ENCODE measurements around the gene MRPL37.

Gene MRPL37

DNA sequence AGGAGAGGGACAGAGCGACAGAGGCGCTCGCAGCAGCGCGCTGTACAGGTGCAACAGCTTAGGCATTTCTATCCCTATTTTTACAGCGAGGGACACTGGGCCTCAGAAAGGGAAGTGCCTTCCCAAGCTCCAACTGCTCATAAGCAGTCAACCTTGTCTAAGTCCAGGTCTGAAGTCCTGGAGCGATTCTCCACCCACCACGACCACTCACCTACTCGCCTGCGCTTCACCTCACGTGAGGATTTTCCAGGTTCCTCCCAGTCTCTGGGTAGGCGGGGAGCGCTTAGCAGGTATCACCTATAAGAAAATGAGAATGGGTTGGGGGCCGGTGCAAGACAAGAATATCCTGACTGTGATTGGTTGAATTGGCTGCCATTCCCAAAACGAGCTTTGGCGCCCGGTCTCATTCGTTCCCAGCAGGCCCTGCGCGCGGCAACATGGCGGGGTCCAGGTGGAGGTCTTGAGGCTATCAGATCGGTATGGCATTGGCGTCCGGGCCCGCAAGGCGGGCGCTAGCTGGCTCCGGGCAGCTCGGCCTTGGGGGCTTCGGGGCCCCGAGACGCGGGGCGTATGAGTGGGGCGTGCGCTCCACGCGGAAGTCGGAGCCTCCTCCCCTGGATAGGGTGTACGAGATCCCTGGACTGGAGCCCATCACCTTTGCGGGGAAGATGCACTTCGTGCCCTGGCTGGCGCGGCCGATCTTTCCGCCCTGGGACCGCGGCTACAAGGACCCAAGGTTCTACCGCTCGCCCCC, at the start of gene MRPL37, which contains the start of gene CYB5RL:
MRPL37 (plus strand) TSS at position 403 of the 754 bp plus-strand sequence; CDS start at position 480, 77 bp downstream.
CYB5RL (minus strand) TSS at position 266 of the 754 bp plus-strand sequence. CDS start 4,414 bp downstream, outside the sequence.
- Histone ChIP-seq H3K27me3 (ENCODE audit: low read depth) (no peaks in the 10 kb centered on the region), H3K4me1 (peaks cover 20% of the 10 kb centered on the region), H3K36me3 (replicated peaks) (peaks cover 20% of the 10 kb centered on the region), H3K9me3 (no peaks in the 10 kb centered on the region), H3K4me3 (peak within 1 kb of the TSS; percentile 99)
- DNase-seq (ENCODE audit: low spot score in 2 of 2), result peak; percentile 96 to 97
- in situ Hi-C loops (cut with MboI; ENCODE audit: low sequenced_read_pairs), result no loop called here

DNA sequence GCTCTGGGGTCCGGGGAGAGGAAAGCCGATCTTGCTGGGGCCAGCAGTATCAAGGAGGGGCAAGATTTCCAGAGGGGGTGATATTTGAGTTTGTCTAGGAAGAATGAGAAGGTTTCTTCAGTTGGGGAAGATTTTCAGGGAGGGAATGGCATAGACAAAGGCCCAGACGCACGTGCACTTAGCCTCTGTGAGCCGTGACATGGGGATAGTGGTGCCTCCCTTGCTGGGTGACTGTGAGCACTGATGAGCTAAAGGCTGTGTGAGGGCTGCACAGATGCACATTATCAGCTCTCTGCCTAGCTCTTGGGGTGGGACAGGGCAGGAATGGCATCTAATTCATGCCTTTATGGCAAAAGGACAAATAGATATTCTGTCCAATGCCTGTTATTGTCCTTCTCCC, 49.0 kb upstream of the MRPL37 start:
- DNase-seq (ENCODE audit: low spot score in 2 of 2), result no peak
- Histone ChIP-seq H3K9me3 (no peaks in the 10 kb centered on the region), H3K36me3 (replicated peaks) (no peaks in the 10 kb centered on the region), H3K4me3 (no peak overlapping the region), H3K27me3 (ENCODE audit: low read depth) (no peaks in the 10 kb centered on the region), H3K4me1 (peaks cover 5% of the 10 kb centered on the region)
- in situ Hi-C loops (cut with MboI; ENCODE audit: low sequenced_read_pairs), result no loop called here

DNA sequence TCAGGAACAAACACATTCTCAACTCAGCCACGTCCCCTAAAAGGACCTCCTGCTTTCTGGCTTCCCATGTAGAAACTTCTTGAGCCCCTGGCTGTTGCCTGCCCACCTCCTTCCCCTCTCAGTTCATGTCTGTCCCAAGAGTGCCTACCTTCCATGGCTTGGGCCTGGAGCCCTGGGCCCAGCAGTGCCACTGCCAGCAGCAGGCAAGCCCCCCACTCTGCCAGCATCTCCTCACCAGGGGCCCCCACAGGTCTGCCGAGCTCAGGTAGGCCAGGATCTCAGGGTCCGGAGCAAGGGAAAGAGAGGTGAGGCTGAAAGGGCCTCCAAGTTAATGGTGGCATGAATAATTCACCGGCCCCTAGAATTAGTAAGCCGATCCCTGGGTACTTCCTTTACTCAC, 47.3 kb upstream of the MRPL37 start, which contains the start of gene CDCP2:
CDCP2 (minus strand) TSS at position 305 of the 400 bp plus-strand sequence; CDS start at position 227, 78 bp downstream.
- H3K27me3 ChIP-seq (ENCODE audit: low read depth), result no peaks in the 10 kb centered on the region
- no peak for DNase-seq (ENCODE audit: low spot score in 2 of 2)
- no peak within 1 kb of the TSS for H3K4me3 ChIP-seq
- peaks cover 5% of the 10 kb centered on the region for H3K4me1 ChIP-seq
- H3K9me3 ChIP-seq, result no peaks in the 10 kb centered on the region
- in situ Hi-C loops (cut with MboI; ENCODE audit: low sequenced_read_pairs), result no loop called here
- H3K36me3 ChIP-seq (replicated peaks), result no peaks in the 10 kb centered on the region

- Histone ChIP-seq H3K36me3 (replicated peaks) (no peaks in the 10 kb centered on the region), H3K27me3 (ENCODE audit: low read depth) (no peaks in the 10 kb centered on the region), H3K9me3 (no peaks in the 10 kb centered on the region), H3K4me1 (peaks cover 5% of the 10 kb centered on the region), H3K4me3 (no peak overlapping the region)
- in situ Hi-C loops (cut with MboI; ENCODE audit: low sequenced_read_pairs), result no loop called here
- DNase-seq (ENCODE audit: low spot score in 2 of 2), result peak; percentile 13 to 52
These were observed 46.2 kb upstream of the MRPL37 start for GRCh38 chr1:54153535-54154439.

GRCh38 chr1:54156201-54156600, 43.8 kb upstream of the MRPL37 start:
- no peak for DNase-seq (ENCODE audit: low spot score in 2 of 2)
- H3K27me3 ChIP-seq (ENCODE audit: low read depth), result no peaks in the 10 kb centered on the region
- H3K4me1 ChIP-seq, result peaks cover 5% of the 10 kb centered on the region
- H3K9me3 ChIP-seq, result no peaks in the 10 kb centered on the region
- in situ Hi-C loops (cut with MboI; ENCODE audit: low sequenced_read_pairs), result no loop called here
- H3K4me3 ChIP-seq, result no peak overlapping the region
- no peaks in the 10 kb centered on the region for H3K36me3 ChIP-seq (replicated peaks)

GRCh38 chr1:54156986-54157385, 43.0 kb upstream of the MRPL37 start:
- no peak for DNase-seq (ENCODE audit: low spot score in 2 of 2)
- Histone ChIP-seq H3K4me3 (no peak overlapping the region), H3K4me1 (peaks cover 5% of the 10 kb centered on the region), H3K27me3 (ENCODE audit: low read depth) (no peaks in the 10 kb centered on the region), H3K36me3 (replicated peaks) (no peaks in the 10 kb centered on the region), H3K9me3 (no peaks in the 10 kb centered on the region)
- in situ Hi-C loops (cut with MboI; ENCODE audit: low sequenced_read_pairs), result no loop called here

- no peak overlapping the region for H3K4me3 ChIP-seq
- H3K9me3 ChIP-seq, result no peaks in the 10 kb centered on the region
- DNase-seq (ENCODE audit: low spot score in 2 of 2), result no peak
- no peaks in the 10 kb centered on the region for H3K36me3 ChIP-seq (replicated peaks)
- H3K4me1 ChIP-seq, result peaks cover 5% of the 10 kb centered on the region
- no peaks in the 10 kb centered on the region for H3K27me3 ChIP-seq (ENCODE audit: low read depth)
- in situ Hi-C loops (cut with MboI; ENCODE audit: low sequenced_read_pairs), result no loop called here
These were observed 42.6 kb upstream of the MRPL37 start for GRCh38 chr1:54157401-54157800.

- Histone ChIP-seq H3K9me3 (no peaks in the 10 kb centered on the region), H3K4me3 (no peak overlapping the region), H3K4me1 (peaks cover 5% of the 10 kb centered on the region), H3K36me3 (replicated peaks) (no peaks in the 10 kb centered on the region), H3K27me3 (ENCODE audit: low read depth) (no peaks in the 10 kb centered on the region)
- DNase-seq (ENCODE audit: low spot score in 2 of 2), result no peak
- in situ Hi-C loops (cut with MboI; ENCODE audit: low sequenced_read_pairs), result no loop called here
These were observed 41.9 kb upstream of the MRPL37 start for GRCh38 chr1:54158071-54158470.

- DNase-seq (ENCODE audit: low spot score in 2 of 2), result no peak
- Histone ChIP-seq H3K4me3 (no peak overlapping the region), H3K4me1 (no peaks in the 10 kb centered on the region), H3K27me3 (ENCODE audit: low read depth) (no peaks in the 10 kb centered on the region), H3K36me3 (replicated peaks) (no peaks in the 10 kb centered on the region), H3K9me3 (no peaks in the 10 kb centered on the region)
- in situ Hi-C loops (cut with MboI; ENCODE audit: low sequenced_read_pairs), result no loop called here
These were observed 40.1 kb upstream of the MRPL37 start for GRCh38 chr1:54159733-54160316.

DNA sequence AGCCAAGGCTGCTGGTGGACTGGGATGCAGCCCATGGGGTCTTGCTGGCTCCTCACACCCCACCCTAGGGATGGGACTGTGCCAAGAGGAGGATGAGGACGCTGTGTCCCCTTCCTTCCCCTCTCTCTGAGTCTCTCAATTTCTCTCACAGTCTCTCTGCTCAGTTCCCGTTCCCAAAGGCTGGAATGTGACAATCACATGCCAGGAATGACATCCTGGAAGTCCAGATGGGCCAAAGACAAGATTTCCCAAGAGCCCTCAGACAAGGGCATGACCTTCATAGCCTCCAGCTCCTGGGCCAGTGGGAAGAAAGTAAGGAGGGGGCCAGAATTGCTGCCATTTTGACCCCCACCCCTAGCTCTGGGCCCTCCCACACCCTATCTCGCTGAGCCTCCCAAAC, 39.6 kb upstream of the MRPL37 start:
- Histone ChIP-seq H3K27me3 (ENCODE audit: low read depth) (no peaks in the 10 kb centered on the region), H3K36me3 (replicated peaks) (no peaks in the 10 kb centered on the region), H3K4me3 (no peak overlapping the region), H3K4me1 (no peaks in the 10 kb centered on the region), H3K9me3 (no peaks in the 10 kb centered on the region)
- DNase-seq (ENCODE audit: low spot score in 2 of 2), result no peak
- in situ Hi-C loops (cut with MboI; ENCODE audit: low sequenced_read_pairs), result no loop called here

GRCh38 chr1:54161495-54162168, 38.3 kb upstream of the MRPL37 start:
- in situ Hi-C loops (cut with MboI; ENCODE audit: low sequenced_read_pairs), result no loop called here
- no peaks in the 10 kb centered on the region for H3K36me3 ChIP-seq (replicated peaks)

DNA sequence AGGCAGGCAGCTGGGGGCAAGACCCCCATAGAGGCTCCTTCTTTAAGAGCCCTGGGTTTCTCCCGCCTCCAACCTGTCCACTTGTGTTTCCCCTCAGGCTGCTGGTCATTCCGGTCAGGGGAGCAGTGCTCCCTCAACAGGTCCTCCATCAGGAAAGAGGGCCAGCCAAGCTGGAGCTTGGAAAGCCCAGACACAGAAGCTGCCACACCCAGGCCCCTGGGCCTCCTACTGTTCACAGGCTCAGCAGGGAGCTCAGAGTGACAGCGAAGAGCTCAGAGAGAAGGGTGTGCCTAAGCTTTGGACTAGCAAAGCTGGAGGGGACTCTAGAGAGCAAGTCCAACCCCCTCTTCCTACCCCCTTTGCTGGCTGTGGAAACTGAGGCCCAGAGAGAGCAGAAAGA, 36.9 kb upstream of the MRPL37 start:
- no peaks in the 10 kb centered on the region for H3K27me3 ChIP-seq (ENCODE audit: low read depth)
- H3K36me3 ChIP-seq (replicated peaks), result no peaks in the 10 kb centered on the region
- no peaks in the 10 kb centered on the region for H3K4me1 ChIP-seq
- in situ Hi-C loops (cut with MboI; ENCODE audit: low sequenced_read_pairs), result no loop called here
- no peak overlapping the region for H3K4me3 ChIP-seq
- no peaks in the 10 kb centered on the region for H3K9me3 ChIP-seq
- DNase-seq (ENCODE audit: low spot score in 2 of 2), result no peak

More at GRCh38 chr1:54161495-54162168, 38.3 kb upstream of the MRPL37 start:
- no peak for DNase-seq (ENCODE audit: low spot score in 2 of 2)
- Histone ChIP-seq H3K4me3 (no peak overlapping the region), H3K9me3 (no peaks in the 10 kb centered on the region), H3K27me3 (ENCODE audit: low read depth) (no peaks in the 10 kb centered on the region), H3K4me1 (no peaks in the 10 kb centered on the region)

GRCh38 chr1:54163573-54163972, 36.4 kb upstream of the MRPL37 start:
- Histone ChIP-seq H3K4me1 (no peaks in the 10 kb centered on the region), H3K9me3 (no peaks in the 10 kb centered on the region), H3K36me3 (replicated peaks) (no peaks in the 10 kb centered on the region), H3K27me3 (ENCODE audit: low read depth) (no peaks in the 10 kb centered on the region), H3K4me3 (no peak overlapping the region)
- DNase-seq (ENCODE audit: low spot score in 2 of 2), result no peak
- in situ Hi-C loops (cut with MboI; ENCODE audit: low sequenced_read_pairs), result no loop called here
